ENCODE results near the gene FOXD1. TPM values are rescaled to one million over a fixed set of nuclear protein-coding genes. Genes with fewer than 3 reads are reported as not detected.
"Not testable (repeated sequence)": the region's sequence is repeated elsewhere in the genome, so short reads cannot be mapped to it uniquely, and the experiment has no call there.

Gene FOXD1
- total RNA-seq, 4 donors from 2014 or later = 0.28 to 1.3 TPM; not detected in 2

DNA sequence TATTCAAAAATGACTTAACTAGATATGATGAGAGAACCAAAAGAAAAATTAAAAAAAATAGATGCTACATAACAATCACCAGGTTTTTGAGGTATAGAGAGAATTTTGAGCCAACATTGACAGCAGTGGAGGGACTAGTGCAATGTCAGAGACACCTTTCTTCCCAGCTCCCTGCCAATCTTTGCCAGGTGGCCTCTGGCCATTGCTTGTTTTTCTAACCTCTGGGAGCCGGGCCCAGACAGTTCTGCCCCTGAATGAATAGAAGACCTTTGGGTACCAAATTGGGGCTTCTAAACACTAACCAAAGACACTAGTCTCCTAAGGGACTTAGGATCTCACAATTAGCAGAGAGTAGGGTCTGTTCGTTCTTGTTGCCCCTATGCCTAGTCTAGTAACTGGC, 33.4 kb downstream of the FOXD1 start:
- DNase-seq = no peak
- Histone ChIP-seq H3K36me3 (no peaks in the 10 kb centered on the region), H3K9me3 (no peaks in the 10 kb centered on the region), H3K4me1 (peaks cover 0 to 7% of the 10 kb centered on the region in 2 donors), H3K27ac (no peak overlapping the region), H3K4me3 (no peak overlapping the region), H3K27me3 (peaks cover 0 to 24% of the 10 kb centered on the region in 2 donors)
- TF ChIP-seq, protein P1, sequence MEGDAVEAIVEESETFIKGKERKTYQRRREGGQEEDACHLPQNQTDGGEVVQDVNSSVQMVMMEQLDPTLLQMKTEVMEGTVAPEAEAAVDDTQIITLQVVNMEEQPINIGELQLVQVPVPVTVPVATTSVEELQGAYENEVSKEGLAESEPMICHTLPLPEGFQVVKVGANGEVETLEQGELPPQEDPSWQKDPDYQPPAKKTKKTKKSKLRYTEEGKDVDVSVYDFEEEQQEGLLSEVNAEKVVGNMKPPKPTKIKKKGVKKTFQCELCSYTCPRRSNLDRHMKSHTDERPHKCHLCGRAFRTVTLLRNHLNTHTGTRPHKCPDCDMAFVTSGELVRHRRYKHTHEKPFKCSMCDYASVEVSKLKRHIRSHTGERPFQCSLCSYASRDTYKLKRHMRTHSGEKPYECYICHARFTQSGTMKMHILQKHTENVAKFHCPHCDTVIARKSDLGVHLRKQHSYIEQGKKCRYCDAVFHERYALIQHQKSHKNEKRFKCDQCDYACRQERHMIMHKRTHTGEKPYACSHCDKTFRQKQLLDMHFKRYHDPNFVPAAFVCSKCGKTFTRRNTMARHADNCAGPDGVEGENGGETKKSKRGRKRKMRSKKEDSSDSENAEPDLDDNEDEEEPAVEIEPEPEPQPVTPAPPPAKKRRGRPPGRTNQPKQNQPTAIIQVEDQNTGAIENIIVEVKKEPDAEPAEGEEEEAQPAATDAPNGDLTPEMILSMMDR (IDR thresholded peaks at IDR 0.05) = no peak
- TF ChIP-seq POLR2A (IDR thresholded peaks at IDR 0.05) = no peak
- intact Hi-C loops (cut with DNase I; ENCODE audit: low total_unique reads) = no loop called here

DNA sequence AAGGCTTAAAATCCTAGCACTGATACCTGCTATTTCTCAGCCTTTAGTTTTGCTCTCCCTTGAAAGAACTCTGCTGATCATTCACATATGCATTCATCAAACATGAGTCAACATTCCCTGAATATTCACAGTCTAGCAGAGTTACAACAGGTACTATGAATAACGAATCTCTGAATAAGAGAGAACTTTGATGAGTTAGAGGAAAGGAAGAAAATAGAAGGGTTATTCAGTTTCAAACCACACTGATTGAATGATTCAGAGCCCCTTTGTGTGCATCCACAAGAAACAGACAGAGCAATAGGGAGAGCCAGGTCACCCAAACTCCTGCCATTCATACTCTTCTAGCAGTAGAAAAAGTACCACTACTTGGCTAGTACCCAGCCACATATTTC, 36.0 kb downstream of the FOXD1 start:
- intact Hi-C loops (cut with DNase I; ENCODE audit: low total_unique reads) = no loop called here

DNA sequence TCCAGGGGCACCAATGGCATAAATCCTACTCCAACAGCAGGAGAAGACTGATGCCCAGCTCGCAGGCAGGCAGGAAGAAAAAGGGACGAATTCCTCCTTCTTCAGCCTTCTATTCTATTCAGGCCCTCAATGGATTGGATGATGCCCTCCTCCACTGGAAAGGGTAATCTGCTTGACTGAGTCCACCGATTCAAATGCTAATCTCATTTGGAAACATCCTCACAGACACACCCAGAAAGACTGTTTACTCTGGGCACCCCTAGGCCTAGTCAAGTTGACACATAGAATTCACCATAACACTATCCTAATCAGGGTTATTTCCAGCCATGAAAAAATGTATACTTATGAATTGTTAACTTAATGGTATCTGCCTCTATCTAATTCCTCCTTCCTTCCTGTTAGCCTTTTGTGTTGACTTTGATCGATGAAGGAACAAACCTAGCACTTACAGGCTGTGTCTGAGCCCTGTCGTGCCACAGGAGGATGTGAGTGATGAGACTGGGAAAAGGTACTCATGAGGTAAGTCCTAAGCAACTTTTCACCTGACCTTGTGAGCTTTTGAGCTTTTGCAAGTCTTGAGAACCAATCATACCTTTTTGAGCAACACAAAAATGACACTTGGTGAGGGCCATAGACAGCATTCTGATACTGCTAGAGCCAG, 36.5 kb downstream of the FOXD1 start:
- TF ChIP-seq POLR2A (IDR thresholded peaks at IDR 0.05) = no peak
- TF ChIP-seq, protein P1 (IDR thresholded peaks at IDR 0.05) = no peak
- DNase-seq = no peak
- H3K27ac ChIP-seq = no peak overlapping the region
- H3K4me1 ChIP-seq = no peaks in the 10 kb centered on the region
- intact Hi-C loops (cut with DNase I; ENCODE audit: low total_unique reads) = no loop called here
- H3K36me3 ChIP-seq = no peaks in the 10 kb centered on the region
- no peaks in the 10 kb centered on the region for H3K9me3 ChIP-seq
- no peak overlapping the region for H3K4me3 ChIP-seq
- H3K27me3 ChIP-seq = peaks cover 0 to 9% of the 10 kb centered on the region in 2 donors

More for the DNA sequence above, 36.0 kb downstream of the FOXD1 start:
- H3K36me3 ChIP-seq = no peaks in the 10 kb centered on the region
- peaks cover 0 to 9% of the 10 kb centered on the region in 2 donors for H3K27me3 ChIP-seq
- no peaks in the 10 kb centered on the region for H3K4me1 ChIP-seq
- no peaks in the 10 kb centered on the region for H3K9me3 ChIP-seq
- no peak for DNase-seq
- H3K27ac ChIP-seq = no peak overlapping the region
- TF ChIP-seq, protein P1 (IDR thresholded peaks at IDR 0.05) = no peak
- no peak for TF ChIP-seq POLR2A (IDR thresholded peaks at IDR 0.05)
- H3K4me3 ChIP-seq = no peak overlapping the region

DNA sequence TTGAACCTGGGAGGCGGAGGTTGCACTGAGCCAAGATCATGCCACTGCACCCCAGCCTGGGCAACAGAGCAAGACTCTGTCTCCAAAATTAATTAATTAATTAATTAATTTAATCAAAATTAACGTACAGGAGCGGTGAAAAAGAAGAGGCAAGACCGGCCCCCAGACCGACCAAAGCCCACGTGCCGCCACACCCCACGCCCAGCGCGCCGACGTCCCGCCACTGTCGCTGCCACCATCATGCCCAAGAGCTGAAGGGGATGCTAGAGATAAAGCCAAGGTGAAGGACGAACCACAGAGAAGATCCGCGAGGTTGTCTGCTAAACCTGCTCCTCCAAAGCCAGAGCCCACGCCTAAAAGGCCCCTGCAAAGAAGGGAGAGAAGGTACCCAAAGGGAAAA, 38.6 kb downstream of the FOXD1 start:
- H3K36me3 ChIP-seq; H3K27ac ChIP-seq; DNase-seq; H3K9me3 ChIP-seq; H3K4me3 ChIP-seq; intact Hi-C loops (cut with DNase I; ENCODE audit: low total_unique reads); H3K27me3 ChIP-seq; H3K4me1 ChIP-seq: not testable (repeated sequence)

DNA sequence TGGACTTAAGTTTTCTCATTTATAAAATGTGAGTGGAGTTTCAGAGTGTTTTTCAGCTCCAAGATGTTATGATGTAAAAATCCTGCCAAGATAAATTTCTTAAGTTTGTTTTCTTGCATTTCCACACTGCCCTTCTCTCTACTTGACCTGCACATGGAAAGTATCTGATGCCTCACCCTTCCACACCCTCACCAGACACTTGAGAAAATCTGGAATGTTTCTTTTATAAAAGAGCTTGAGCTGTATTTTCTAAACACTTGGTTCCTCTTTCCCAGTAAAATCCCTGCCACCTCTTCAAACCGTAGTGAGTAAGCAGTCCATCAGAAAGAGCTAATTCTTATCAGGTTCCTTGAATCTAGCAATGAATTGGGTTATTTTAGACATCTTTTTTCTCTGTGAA, 42.9 kb downstream of the FOXD1 start:
- no peaks in the 10 kb centered on the region for H3K9me3 ChIP-seq
- H3K27me3 ChIP-seq = no peaks in the 10 kb centered on the region
- DNase-seq = no peak
- intact Hi-C loops (cut with DNase I; ENCODE audit: low total_unique reads) = no loop called here
- H3K4me1 ChIP-seq = no peaks in the 10 kb centered on the region
- H3K4me3 ChIP-seq = no peak overlapping the region
- no peaks in the 10 kb centered on the region for H3K36me3 ChIP-seq
- no peak overlapping the region for H3K27ac ChIP-seq
- TF ChIP-seq POLR2A (IDR thresholded peaks at IDR 0.05) = no peak
- TF ChIP-seq, protein P1 (IDR thresholded peaks at IDR 0.05) = no peak

DNA sequence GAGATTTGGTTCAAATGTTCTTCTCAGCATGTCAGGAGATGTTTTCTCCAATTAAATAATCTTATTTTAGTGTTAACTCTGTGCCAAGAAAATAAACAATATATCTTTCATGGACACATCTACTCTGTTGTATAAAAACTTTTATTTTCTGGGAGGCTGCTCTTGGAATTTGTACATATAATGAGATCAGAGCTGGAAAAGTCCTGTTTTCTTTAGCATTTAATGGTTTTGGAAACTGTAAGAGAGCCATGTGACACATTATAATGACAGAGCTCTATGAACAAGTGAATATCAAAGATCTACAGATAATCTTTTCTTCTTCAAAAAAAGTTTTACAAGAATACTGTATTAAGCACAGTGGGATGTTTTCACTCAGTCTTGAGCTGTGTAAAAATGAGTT, 48.8 kb downstream of the FOXD1 start:
- Histone ChIP-seq H3K27ac (no peak overlapping the region), H3K4me3 (no peak overlapping the region), H3K27me3 (no peaks in the 10 kb centered on the region), H3K9me3 (no peaks in the 10 kb centered on the region), H3K4me1 (no peaks in the 10 kb centered on the region), H3K36me3 (no peaks in the 10 kb centered on the region)
- DNase-seq = no peak
- intact Hi-C loops (cut with DNase I; ENCODE audit: low total_unique reads) = no loop called here
- TF ChIP-seq POLR2A (IDR thresholded peaks at IDR 0.05) = no peak
- TF ChIP-seq, protein P1 (IDR thresholded peaks at IDR 0.05) = no peak

Data from uterus (tissue), 4 donors.